Epithelial cell of proximal tubule (primary cell): ENCODE measurements around the gene MAT2A. TPM values are rescaled to one million over a fixed set of nuclear protein-coding genes. Genes with fewer than 3 reads are reported as not detected.

Source experiments
- DNase-seq: peaks from one replicate; pipeline ENCODE4 v3.0.0-alpha.2; 2011; ENCODE audit warnings: low read depth
- H3K4me3 ChIP-seq: 2 replicates; pipeline ENCODE4 v1.5.1; 2011; ENCODE audit warnings: low read depth, mild to moderate bottlenecking, low read length
- CTCF ChIP-seq: conservative IDR thresholded peaks from 2 replicates; pipeline ENCODE4 v1.5.1; 2012; ENCODE audit warnings: low read depth, mild to moderate bottlenecking, low read length
- total RNA-seq: library from RNA; depleted of rRNA; stranded (reverse); fragments of >200 nt; gene quantifications from 2 replicates; pipeline ENCODE4 v1.2.3, GENCODE V29; 2015

Gene MAT2A
- total RNA-seq, result 64.6 and 134 TPM in 2 replicates

GRCh38 chr2:85538507-85539360 lies at the start of gene MAT2A:
Gene MAT2A (plus strand): TSS chr2:85539168. CDS start chr2:85539288, 120 bp downstream.
- peak; percentile 64 for TF ChIP-seq CTCF
- H3K4me3 ChIP-seq, result peak within 1 kb of the TSS; percentile 89
- no peak for DNase-seq

- H3K4me3 ChIP-seq, result no peak overlapping the region
- no peak for DNase-seq
- TF ChIP-seq CTCF, result no peak
Measured at GRCh38 chr2:85490861-85491755, 47.9 kb upstream of the MAT2A start.

GRCh38 chr2:85496436-85496835 lies 42.5 kb upstream of the MAT2A start:
- H3K4me3 ChIP-seq, result no peak overlapping the region
- DNase-seq, result no peak
- no peak for TF ChIP-seq CTCF

- DNase-seq, result no peak
- no peak for TF ChIP-seq CTCF
- no peak overlapping the region for H3K4me3 ChIP-seq
Measured at GRCh38 chr2:85497944-85498630, 40.9 kb upstream of the MAT2A start.

GRCh38 chr2:85501248-85501647 lies 37.7 kb upstream of the MAT2A start:
- no peak overlapping the region for H3K4me3 ChIP-seq
- no peak for DNase-seq
- TF ChIP-seq CTCF, result no peak

- no peak for TF ChIP-seq CTCF
- no peak overlapping the region for H3K4me3 ChIP-seq
- DNase-seq, result no peak
Measured at GRCh38 chr2:85502720-85503119, 36.2 kb upstream of the MAT2A start.
